ENCODE measurements around the gene SLC35F1.
"Not testable (repeated sequence)": the region's sequence is repeated elsewhere in the genome, so short reads cannot be mapped to it uniquely, and the experiment has no call there.

Gene SLC35F1

GRCh38 chr6:117906958-117907600 is at the start of gene SLC35F1:
SLC35F1 (plus strand) TSS chr6:117907264.
- no peak for DNase-seq (ENCODE audit: low read depth)

- not testable (repeated sequence) for DNase-seq (ENCODE audit: low read depth)
Observed at GRCh38 chr6:117858601-117859000, 48.5 kb upstream of the SLC35F1 start.

DNA sequence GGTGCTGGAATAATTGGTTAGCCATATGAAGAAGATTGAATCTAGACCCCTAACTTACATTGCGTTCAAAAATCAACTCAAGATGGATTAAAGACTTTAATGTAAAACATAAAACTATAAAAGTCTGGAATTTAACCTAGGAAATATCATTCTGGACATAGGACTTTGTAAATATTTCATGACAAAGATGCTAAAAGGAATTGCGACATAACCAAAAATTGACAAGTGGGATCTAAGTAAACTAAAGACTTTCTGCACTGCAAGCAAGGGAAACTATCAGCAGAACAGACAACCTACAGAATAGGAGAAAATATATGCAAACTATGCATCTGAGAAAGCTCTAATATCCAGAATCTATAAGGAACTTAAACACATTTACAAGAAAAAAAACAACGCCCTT is 45.5 kb upstream of the SLC35F1 start:
- no peak for DNase-seq (ENCODE audit: low read depth)

GRCh38 chr6:117866561-117866960 is 40.5 kb upstream of the SLC35F1 start:
- no peak for DNase-seq (ENCODE audit: low read depth)

DNA sequence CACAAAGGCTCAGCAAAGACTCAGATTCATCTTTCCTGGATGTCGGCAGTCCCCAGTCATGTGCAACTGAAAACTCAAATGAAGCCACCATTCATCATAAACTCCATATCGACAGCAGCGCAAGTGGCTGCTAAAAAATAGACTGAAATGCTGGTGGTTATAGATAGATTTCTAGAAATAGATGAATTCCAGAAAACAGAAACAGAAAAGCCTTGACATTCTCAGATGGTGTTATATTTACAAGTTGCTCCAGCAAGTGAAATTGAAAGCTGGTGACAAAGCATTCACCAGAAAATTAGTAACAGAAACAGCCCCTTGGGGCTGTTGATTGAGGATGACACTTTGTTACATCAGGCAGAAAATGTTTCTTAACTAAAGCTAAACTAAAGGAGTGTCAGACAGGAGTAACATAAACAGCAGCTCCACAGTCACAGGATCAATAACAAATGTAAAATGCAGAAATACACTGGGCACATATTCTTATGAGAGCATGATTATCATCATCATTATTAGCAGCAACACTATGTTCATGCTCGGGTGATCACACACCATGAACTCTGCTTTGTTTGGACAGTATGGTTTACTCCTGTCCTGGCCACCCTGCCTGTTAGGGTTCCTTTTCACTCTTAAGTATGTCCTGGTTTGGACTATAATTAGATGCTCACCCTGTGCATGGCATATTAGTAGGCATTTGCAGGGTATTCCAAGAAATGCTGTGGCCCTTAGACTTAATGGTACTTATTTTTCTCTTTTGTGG is 36.4 kb upstream of the SLC35F1 start:
- DNase-seq (ENCODE audit: low read depth), result no peak

GRCh38 chr6:117880824-117881223 is 26.2 kb upstream of the SLC35F1 start:
- DNase-seq (ENCODE audit: low read depth), result no peak

- peak; percentile 4 for DNase-seq (ENCODE audit: low read depth)
Observed at GRCh38 chr6:117890172-117890571, 16.9 kb upstream of the SLC35F1 start.

GRCh38 chr6:117906507-117906957 is 532 bp upstream of the SLC35F1 start:
- DNase-seq (ENCODE audit: low read depth), result peak; percentile 18

DNA sequence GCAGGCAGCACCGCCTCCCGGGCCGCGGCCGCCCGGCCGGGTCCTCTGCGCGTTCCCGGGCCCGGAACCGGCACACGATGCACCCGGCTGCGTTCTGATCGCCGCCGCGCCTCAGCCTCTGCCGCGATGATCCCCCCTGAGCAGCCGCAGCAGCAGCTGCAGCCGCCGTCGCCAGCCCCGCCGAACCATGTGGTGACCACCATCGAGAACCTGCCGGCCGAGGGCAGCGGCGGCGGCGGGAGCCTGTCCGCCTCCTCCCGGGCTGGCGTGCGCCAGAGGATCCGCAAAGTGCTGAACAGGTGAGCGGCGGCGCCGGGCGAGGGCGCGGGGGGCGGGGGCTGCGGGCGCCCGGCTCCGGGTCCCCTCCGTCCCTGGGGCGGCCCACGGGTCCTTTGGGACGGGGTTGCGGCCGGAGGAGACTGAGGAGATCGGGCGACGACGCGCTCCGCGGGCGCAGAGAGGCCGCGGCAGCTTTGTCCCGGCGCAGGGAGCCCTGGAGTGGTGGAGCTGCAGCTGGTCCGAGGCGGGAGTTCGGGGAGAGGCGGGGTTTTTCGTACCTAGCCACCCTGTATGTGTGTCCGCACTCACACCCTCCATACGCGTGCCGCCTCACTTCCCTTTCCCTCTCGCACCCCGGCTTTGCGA is 659 bp downstream of the SLC35F1 start:
- DNase-seq (ENCODE audit: low read depth), result no peak

DNA sequence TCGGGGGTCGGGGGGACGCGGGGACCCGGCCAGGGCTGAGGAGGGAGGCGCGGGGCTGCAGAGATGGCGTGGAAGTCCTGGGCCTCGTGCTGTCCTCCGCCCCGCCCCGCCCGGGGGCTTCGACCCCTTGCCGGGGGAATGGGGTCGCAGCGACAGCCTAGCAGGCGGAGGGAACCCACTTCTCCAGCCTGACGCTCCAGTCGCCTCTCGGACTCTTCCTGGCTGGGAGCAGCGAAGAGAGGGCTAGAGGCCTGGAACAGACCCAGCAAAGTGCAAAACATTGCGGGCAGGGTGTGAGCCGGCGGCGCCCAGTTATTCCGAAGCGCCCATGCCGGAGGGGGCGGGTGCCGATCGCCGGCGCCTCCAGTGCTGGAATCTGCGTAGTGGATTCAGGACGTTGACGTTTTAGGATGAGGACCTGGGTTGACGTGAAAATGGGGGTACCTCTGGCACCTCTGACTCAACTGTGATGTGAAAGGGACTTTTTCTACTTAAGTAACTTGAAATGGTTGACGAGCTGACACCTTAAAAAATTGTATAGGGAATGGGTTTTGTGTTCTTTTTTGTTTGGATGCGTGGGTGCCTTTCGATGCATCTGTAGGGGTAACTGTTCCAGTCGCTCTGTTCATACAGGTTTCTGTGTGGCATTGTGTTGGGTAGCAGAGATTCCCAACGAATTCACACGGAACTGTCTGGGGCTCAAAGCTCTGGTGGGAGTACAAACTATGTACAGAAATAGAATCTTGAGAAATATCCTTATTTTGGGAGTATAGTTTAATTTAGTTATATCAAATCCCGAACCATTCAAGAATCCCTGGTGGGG is 1.4 kb downstream of the SLC35F1 start:
- no peak for DNase-seq (ENCODE audit: low read depth)

DNA sequence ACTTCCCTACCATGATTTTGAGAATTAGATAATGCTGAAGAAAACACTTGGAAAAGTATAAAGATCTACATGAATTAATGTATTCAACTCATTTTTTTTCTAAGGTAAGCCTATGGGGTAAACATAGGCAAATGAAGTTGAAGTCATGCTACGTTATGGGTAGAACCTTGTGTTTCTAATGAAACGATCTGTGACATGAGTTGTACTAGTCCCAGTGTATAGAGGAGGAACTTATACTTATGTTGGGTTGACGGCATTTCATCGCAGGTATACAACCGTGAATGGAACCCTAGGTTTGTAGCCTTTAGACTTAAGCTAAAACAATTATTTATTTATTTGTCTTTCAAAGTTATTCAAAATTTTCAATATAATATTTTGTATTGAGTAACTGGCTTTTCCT is 2.6 kb downstream of the SLC35F1 start:
- DNase-seq (ENCODE audit: low read depth), result no peak

DNA sequence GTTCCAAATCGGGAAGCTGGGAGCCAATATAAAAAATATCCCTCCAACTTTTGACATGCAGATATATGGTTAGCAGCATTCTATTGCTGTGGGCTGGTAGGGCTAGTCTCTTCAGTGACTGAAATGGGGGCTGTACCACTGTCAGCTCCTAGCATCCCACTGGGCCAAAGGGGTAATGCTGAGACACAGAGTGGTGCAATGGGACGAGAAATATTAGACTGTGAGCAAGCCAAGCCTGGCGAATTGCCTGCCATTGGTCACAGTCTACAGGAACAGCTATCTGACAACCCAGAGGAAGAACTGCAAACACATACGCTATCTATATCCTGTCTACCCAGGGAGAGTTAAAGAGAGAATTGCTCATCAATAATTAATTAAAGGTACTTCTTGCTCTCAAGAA is 3.5 kb downstream of the SLC35F1 start:
- DNase-seq (ENCODE audit: low read depth), result no peak

DNA sequence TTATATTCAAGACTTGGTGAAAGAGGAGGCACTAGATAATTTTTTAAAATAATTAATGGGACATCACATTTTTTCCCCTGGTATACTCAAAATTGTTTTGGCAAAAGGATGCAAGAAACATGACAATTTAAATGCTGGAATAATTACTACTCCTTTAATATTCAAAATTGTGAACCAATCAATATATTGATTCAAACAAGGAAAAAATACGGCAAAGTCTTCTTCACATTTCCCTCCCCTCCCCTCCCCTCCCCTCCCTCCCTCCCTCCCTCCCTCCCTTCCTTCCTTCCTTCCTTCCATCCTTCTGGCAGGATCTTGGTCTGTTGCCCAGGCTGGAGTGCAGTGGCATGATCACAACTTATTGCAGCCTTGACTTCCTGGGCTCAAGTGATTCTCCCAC is 4.1 kb downstream of the SLC35F1 start:
- DNase-seq (ENCODE audit: low read depth), result no peak

GRCh38 chr6:117911660-117912059 is 4.6 kb downstream of the SLC35F1 start:
- no peak for DNase-seq (ENCODE audit: low read depth)

- DNase-seq (ENCODE audit: low read depth), result no peak
Observed at GRCh38 chr6:117915846-117916245, 8.8 kb downstream of the SLC35F1 start.

GRCh38 chr6:117916483-117916882 is 9.4 kb downstream of the SLC35F1 start:
- no peak for DNase-seq (ENCODE audit: low read depth)

GRCh38 chr6:117917176-117917575 is 10.1 kb downstream of the SLC35F1 start:
- DNase-seq (ENCODE audit: low read depth), result no peak

DNA sequence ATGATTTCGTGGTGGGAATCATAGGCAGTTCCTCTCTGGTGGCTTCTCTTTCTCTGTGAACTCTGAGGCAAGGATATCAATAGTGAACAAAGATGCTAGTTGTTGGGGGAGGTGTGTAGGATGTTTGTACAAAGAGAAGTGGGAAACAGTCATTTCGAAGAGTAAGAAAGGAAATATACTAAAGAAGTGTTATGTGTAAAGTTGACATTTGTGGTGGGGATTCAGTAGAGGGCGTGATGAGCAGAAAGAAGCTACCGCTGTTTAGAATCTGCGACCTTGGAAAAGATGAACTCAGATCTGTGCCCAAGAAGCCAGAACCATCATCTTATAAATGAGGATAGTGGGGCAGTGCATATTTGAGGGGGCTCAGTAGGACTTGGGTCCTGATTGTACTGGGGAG is 11.4 kb downstream of the SLC35F1 start:
- DNase-seq (ENCODE audit: low read depth), result no peak

DNA sequence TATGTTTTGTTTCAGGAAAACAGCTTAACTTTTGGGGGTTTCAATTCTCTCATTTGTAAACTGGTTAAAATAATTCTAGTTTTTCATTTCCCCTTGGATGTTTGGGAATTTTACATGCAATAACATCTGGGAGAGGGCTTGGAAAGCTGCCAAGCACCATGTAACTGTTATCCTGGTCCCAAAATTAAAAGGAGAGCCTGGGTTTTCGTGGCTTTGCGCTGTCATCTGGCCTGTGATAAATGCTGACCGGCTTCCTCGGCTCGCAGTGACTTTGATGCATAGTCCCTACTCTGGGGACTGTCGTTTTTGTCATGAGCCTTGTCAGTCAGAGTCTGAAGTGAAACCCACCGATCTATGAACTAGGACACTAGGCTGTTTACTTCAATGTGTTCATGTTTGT is 12.2 kb downstream of the SLC35F1 start:
- DNase-seq (ENCODE audit: low read depth), result no peak

GRCh38 chr6:117919775-117920729 is 13.0 kb downstream of the SLC35F1 start:
- DNase-seq (ENCODE audit: low read depth), result no peak

- DNase-seq (ENCODE audit: low read depth), result no peak
Observed at GRCh38 chr6:117924690-117925089, 17.6 kb downstream of the SLC35F1 start.
